PC-3 (cell line): Measurements from ENCODE around the gene AKAP13. TPM values are rescaled to one million over a fixed set of nuclear protein-coding genes. Genes with fewer than 3 reads are reported as not detected.

ENCODE experiments used
- ATAC-seq: fragments of 200-7000 bp; cut with Tn5 transposase; 2 replicates; pipeline ENCODE4 v1.9.1; 2020; ENCODE audit warnings: mild to moderate bottlenecking, moderate library complexity
- BruUV-seq: library from RNA; stranded (reverse); fragments of 400-500 nt; replicated peaks from 2 replicates; lab custom pipeline; 2021; lab: Mats Ljungman, UMichigan
- CTCF ChIA-PET: fragments of 300-600 bp; sonication (Branson Sonifier 250); formaldehyde crosslinking; loops from one replicate; lab custom pipeline; 2022; ENCODE audit warnings: antibody characterized with exemption; lab: Charles Lee
- POLR2A ChIA-PET: fragments of 300-600 bp; sonication (Branson Sonifier 250); formaldehyde crosslinking; loops from one replicate; lab custom pipeline; 2022; ENCODE audit warnings: antibody characterized with exemption; ENCODE audit not compliant: unreplicated experiment; lab: Charles Lee
- DNase-seq: peaks from one replicate; pipeline ENCODE4 v3.0.0-alpha.2; 2015
- H2AFZ ChIP-seq: fragments of 300-600 bp; sonication (generic); 2 replicates; pipeline ENCODE4 v1.6.0; 2016; ENCODE audit warnings: antibody characterized with exemption, low read length
- H3F3A ChIP-seq: fragments of 300-600 bp; sonication (generic); one replicate; pipeline ENCODE4 v1.6.0; 2017; ENCODE audit warnings: antibody characterized with exemption, low read length, control low read depth, mild to moderate bottlenecking; ENCODE audit not compliant: unreplicated experiment
- H3K27ac ChIP-seq: fragments of 300-600 bp; sonication (generic); 2 replicates; pipeline ENCODE4 v1.5.1; 2016; ENCODE audit warnings: mild to moderate bottlenecking, low read length
- H3K27me3 ChIP-seq: fragments of 300-600 bp; sonication (generic); 2 replicates; pipeline ENCODE4 v1.6.1; 2016; ENCODE audit warnings: low read length, mixed read lengths
- H3K36me3 ChIP-seq: fragments of 300-600 bp; sonication (generic); 2 replicates; pipeline ENCODE4 v1.6.1; 2016; ENCODE audit warnings: low read depth, mixed run types, low read length, mixed read lengths
- H3K4me1 ChIP-seq: fragments of 300-600 bp; sonication (generic); 2 replicates; pipeline ENCODE4 v1.5.1; 2016; ENCODE audit warnings: low read length; ENCODE audit not compliant: insufficient read depth
- H3K4me2 ChIP-seq: fragments of 300-600 bp; sonication (generic); 2 replicates; pipeline ENCODE4 v1.6.0; 2016; ENCODE audit warnings: low read length
- H3K4me3 ChIP-seq: fragments of 300-600 bp; sonication (generic); 2 replicates; pipeline ENCODE4 v1.5.1; 2016; ENCODE audit warnings: mild to moderate bottlenecking, low read length, mixed read lengths
- H3K79me2 ChIP-seq: fragments of 300-600 bp; sonication (generic); 2 replicates; pipeline ENCODE4 v1.6.1; 2017; ENCODE audit warnings: low read length, mixed read lengths
- H3K9ac ChIP-seq: fragments of 300-600 bp; sonication (generic); 2 replicates; pipeline ENCODE4 v1.6.0; 2016; ENCODE audit warnings: mild to moderate bottlenecking, low read length
- H3K9me2 ChIP-seq: fragments of 300-600 bp; sonication (generic); replicated peaks from 2 replicates; pipeline ENCODE4 v1.6.1; 2016; ENCODE audit warnings: mixed run types, low read length, mixed read lengths
- H3K9me3 ChIP-seq: fragments of 300-600 bp; sonication (generic); 2 replicates; pipeline ENCODE4 v1.6.1; 2016; ENCODE audit warnings: low read length, mixed read lengths
- H4K20me1 ChIP-seq: fragments of 300-600 bp; sonication (generic); 2 replicates; pipeline ENCODE4 v1.6.1; 2016; ENCODE audit warnings: low read length, mixed read lengths
- EZH2 ChIP-seq: fragments of 300-600 bp; sonication (generic); IDR thresholded peaks from one replicate; pipeline ENCODE4 v1.6.1; 2017; ENCODE audit warnings: antibody characterized with exemption, mild to moderate bottlenecking, low read length; ENCODE audit not compliant: unreplicated experiment
- EZH2phosphoT487 ChIP-seq: fragments of 300-600 bp; sonication (generic); IDR thresholded peaks from 2 replicates; pipeline ENCODE4 v1.6.1; 2018; ENCODE audit warnings: mild to moderate bottlenecking, antibody characterized with exemption, low read length, borderline replicate concordance
- intact Hi-C: fragments of 100-400 bp; cut with micrococcal nuclease; formaldehyde crosslinking; loops from 2 replicates; pipeline ENCODE4 v1.9.0; 2023
- total RNA-seq: library from RNA; depleted of rRNA; stranded (reverse); fragments of >200 nt; gene quantifications from 2 replicates; pipeline ENCODE4 v1.2.3, GENCODE V29; 2014
- TF ChIP-seq, protein P1 (sequence below): fragments of 300-600 bp; sonication (generic); conservative IDR thresholded peaks from 2 replicates; pipeline ENCODE4 v1.5.1; 2017; ENCODE audit warnings: antibody characterized with exemption, low read depth, mild to moderate bottlenecking, low read length

AKAP13 gene
- total RNA-seq, 1 experiment from 2014 or later: 36.8 TPM

- Histone ChIP-seq H3K79me2 (peaks cover 69% of the 10 kb centered on the region), H3K9me3 (no peaks in the 10 kb centered on the region), H3K4me1 (peaks cover 2% of the 10 kb centered on the region), H3K27ac (no peak overlapping the region), H3K4me3 (no peak overlapping the region), H3K9me2 (no peaks in the 10 kb centered on the region), H3K36me3 (no peaks in the 10 kb centered on the region), H3K27me3 (no peaks in the 10 kb centered on the region), H4K20me1 (peaks cover 11% of the 10 kb centered on the region; the same call in 1 of the 2 replicates), H3F3A (no peaks in the 10 kb centered on the region), H2AFZ (no peak overlapping the region), H3K4me2 (no peak overlapping the region), H3K9ac (no peak overlapping the region)
- no peak for TF ChIP-seq EZH2
- CTCF ChIA-PET: no interaction called here
- BruUV-seq: no TSS peak
- ATAC-seq (no peak), DNase-seq (no peak)
- POLR2A ChIA-PET: no interaction called here
- intact Hi-C loops: no loop called here
Observed at GRCh38 chr15:85463976-85464375, 83.6 kb downstream of the AKAP13 start.

GRCh38 chr15:85464471-85464870, 84.1 kb downstream of the AKAP13 start:
- no peaks in the 10 kb centered on the region for H3K27me3 ChIP-seq
- no peaks in the 10 kb centered on the region for H3K9me2 ChIP-seq
- no peak overlapping the region for H3K9ac ChIP-seq
- CTCF ChIA-PET: no interaction called here
- no peak overlapping the region for H3K27ac ChIP-seq
- intact Hi-C loops: no loop called here
- peaks cover 74% of the 10 kb centered on the region for H3K79me2 ChIP-seq
- H3K36me3 ChIP-seq: no peaks in the 10 kb centered on the region
- POLR2A ChIA-PET: no interaction called here
- no peak overlapping the region for H2AFZ ChIP-seq
- H3F3A ChIP-seq: no peaks in the 10 kb centered on the region
- ATAC-seq (no peak), DNase-seq (no peak)
- BruUV-seq: no TSS peak
- TF ChIP-seq, protein P1, sequence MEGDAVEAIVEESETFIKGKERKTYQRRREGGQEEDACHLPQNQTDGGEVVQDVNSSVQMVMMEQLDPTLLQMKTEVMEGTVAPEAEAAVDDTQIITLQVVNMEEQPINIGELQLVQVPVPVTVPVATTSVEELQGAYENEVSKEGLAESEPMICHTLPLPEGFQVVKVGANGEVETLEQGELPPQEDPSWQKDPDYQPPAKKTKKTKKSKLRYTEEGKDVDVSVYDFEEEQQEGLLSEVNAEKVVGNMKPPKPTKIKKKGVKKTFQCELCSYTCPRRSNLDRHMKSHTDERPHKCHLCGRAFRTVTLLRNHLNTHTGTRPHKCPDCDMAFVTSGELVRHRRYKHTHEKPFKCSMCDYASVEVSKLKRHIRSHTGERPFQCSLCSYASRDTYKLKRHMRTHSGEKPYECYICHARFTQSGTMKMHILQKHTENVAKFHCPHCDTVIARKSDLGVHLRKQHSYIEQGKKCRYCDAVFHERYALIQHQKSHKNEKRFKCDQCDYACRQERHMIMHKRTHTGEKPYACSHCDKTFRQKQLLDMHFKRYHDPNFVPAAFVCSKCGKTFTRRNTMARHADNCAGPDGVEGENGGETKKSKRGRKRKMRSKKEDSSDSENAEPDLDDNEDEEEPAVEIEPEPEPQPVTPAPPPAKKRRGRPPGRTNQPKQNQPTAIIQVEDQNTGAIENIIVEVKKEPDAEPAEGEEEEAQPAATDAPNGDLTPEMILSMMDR: no peak
- TF ChIP-seq EZH2 (no peak), EZH2phosphoT487 (no peak)
- H3K9me3 ChIP-seq: no peaks in the 10 kb centered on the region
- H4K20me1 ChIP-seq: peaks cover 11% of the 10 kb centered on the region; the same call in 1 of the 2 replicates
- no peak overlapping the region for H3K4me3 ChIP-seq
- H3K4me1 ChIP-seq: no peaks in the 10 kb centered on the region
- no peak overlapping the region for H3K4me2 ChIP-seq

- no peak for ATAC-seq
- Histone ChIP-seq H3K4me3 (no peak overlapping the region), H3K27ac (no peak overlapping the region), H3K36me3 (no peaks in the 10 kb centered on the region), H3K27me3 (no peaks in the 10 kb centered on the region), H2AFZ (no peak overlapping the region), H3K79me2 (peaks cover 85% of the 10 kb centered on the region), H3K4me2 (no peak overlapping the region), H3K9ac (no peak overlapping the region), H3F3A (no peaks in the 10 kb centered on the region), H3K9me3 (no peaks in the 10 kb centered on the region), H3K4me1 (peaks cover 24% of the 10 kb centered on the region), H4K20me1 (peaks cover 14% of the 10 kb centered on the region; the same call in 1 of the 2 replicates), H3K9me2 (no peaks in the 10 kb centered on the region)
- DNase-seq: no peak
- intact Hi-C loops: no loop called here
- no TSS peak for BruUV-seq
- CTCF ChIA-PET: no interaction called here
- POLR2A ChIA-PET: no interaction called here
- no peak for TF ChIP-seq EZH2
- TF ChIP-seq, protein P1: no peak
- no peak for TF ChIP-seq EZH2phosphoT487
Observed at GRCh38 chr15:85470563-85471271, 90.3 kb downstream of the AKAP13 start.
